Brain pericyte (primary cell): Measurements from ENCODE around the gene DAD1.

ENCODE experiments used
- DNase-seq: peaks from one replicate; pipeline ENCODE4 v3.0.0-alpha.2; 2012; ENCODE audit warnings: low read depth, low spot score

Gene DAD1

DNA sequence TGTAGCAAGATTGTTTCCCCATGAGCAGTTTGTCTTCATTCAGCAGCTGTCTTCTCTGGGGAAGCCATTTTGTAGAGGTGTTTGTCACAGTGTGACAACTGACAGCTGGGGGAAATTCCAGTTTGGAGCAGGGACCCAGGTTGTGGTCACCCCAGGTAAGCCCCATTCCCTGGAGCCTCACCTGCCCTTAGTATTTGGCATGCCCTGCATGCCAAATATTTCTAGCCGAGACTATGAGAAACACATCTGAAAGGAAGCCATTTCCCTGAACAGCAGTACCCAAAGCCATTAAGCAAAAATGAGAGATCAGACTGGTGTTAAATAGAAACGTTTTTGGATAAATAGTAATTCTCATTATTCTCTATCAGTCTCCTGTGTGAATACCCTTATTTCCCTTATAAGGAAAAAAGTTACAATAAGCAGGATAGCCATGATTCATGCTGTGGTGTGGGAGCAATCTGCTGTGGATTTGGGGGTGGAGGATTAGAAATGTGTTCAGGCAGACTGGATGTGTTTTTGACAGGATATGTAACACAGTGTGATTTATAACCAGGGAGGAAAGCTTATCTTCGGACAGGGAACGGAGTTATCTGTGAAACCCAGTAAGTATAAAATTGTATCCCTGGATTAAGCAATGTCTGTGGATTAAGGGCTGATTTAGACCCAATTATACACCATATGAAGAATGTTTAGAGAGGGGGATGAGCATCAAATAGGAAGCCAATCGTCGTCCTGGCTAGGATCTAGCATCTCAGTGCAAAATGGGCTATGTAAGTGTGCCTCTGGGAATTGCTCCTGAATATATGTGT lies 68.9 kb downstream of the DAD1 start:
- no peak for DNase-seq

- DNase-seq, result no peak
Measured at GRCh38 chr14:22518073-22518472, 71.0 kb downstream of the DAD1 start.

- no peak for DNase-seq
Measured at GRCh38 chr14:22517117-22517720, 71.8 kb downstream of the DAD1 start.

DNA sequence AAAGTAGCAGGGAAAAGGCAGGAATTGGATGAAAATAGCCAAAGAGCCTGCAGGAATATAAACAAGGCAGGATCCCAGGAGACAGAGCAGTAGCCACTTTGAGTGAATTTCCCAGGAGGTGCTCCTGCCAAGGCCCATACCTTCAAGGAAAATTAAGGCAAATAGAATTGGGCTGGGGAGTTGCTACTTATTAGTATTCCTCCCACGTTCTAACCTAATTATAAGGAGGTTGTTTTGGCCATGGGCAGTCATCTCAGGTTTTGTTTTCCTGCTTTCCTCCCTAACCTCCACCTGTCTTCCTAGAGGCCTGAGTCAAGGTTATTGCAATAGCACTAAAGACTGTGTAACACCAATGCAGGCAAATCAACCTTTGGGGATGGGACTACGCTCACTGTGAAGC lies 73.1 kb downstream of the DAD1 start:
- no peak for DNase-seq
